GM18861 (cell line): ENCODE data around the gene ST6GALNAC1.

ENCODE experiments used
- ATAC-seq: cut with Tn5 transposase; IDR thresholded peaks from one replicate; pipeline ENCODE4 v1.9.1; 2021; ENCODE audit not compliant: unreplicated experiment

ST6GALNAC1 gene

GRCh38 chr17:76581515-76581914 is 62.0 kb downstream of the ST6GALNAC1 start:
- no peak for ATAC-seq

- no peak for ATAC-seq
Measured at GRCh38 chr17:76579281-76579680, 64.3 kb downstream of the ST6GALNAC1 start.

- no peak for ATAC-seq
Measured at GRCh38 chr17:76578376-76578775, 65.2 kb downstream of the ST6GALNAC1 start.

GRCh38 chr17:76577876-76578275 is 65.7 kb downstream of the ST6GALNAC1 start:
- no peak for ATAC-seq

DNA sequence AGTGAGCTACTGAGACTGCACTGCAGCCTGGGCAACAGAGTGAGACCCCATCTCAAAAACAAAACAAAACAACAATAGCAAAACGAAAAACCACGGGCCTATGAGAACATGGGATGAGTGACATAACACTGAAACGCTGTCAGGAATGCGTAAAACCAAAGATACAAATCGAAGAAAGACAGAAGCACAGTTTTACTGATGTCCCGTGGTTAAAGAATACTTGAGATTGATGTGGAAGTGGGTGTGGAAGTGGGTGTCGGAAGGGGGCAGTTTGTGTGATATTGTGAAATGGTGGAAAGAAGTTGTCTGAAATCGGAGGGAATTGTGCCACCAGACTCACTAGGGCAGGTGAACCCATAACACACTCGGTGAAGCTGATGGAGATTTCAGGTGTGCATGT is 67.4 kb downstream of the ST6GALNAC1 start:
- ATAC-seq: no peak

DNA sequence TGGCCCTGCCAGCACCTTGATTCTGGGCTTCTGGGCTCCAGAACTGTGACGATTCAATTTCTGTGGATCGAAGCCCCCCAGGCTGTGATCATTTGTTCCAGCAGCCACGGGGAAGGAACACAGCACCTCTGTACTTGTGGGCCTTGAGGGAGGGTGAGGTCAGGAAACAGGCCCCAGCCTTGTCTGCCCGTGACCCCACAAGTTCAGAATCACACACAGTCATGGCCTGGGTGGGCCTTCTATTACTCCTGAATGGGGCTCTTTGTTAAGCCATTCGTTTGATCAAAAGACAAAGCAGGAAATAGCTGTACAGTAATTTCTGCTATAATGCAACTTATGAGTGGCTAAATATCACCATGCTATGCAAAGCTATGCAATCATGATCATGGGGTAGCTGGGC is 68.0 kb downstream of the ST6GALNAC1 start:
- ATAC-seq: no peak
